Fibroblast of the aortic adventitia (primary cell): Measurements from ENCODE around the gene DMD. TPM values are rescaled to one million over a fixed set of nuclear protein-coding genes. Genes with fewer than 3 reads are reported as not detected.

Experiments
- DNase-seq: peaks from one replicate; pipeline ENCODE4 v3.0.0-alpha.2; 2010; ENCODE audit warnings: low read depth
- H3K4me3 ChIP-seq: 2 replicates; pipeline ENCODE4 v1.5.1; 2011; ENCODE audit warnings: low read depth, mild to moderate bottlenecking, control low read depth, low read length, moderate library complexity
- CTCF ChIP-seq: IDR thresholded peaks from 2 replicates; pipeline ENCODE4 v1.5.1; 2011; ENCODE audit warnings: mild to moderate bottlenecking, low read length, control low read depth, inconsistent platforms; ENCODE audit not compliant: insufficient read depth
- total RNA-seq: library from RNA; depleted of rRNA; stranded (reverse); fragments of >200 nt; gene quantifications from 2 replicates; pipeline ENCODE4 v1.2.3, GENCODE V29; 2012; ENCODE audit warnings: low replicate concordance

DMD gene
- total RNA-seq, 1 donor, result 10.3 TPM

DNA sequence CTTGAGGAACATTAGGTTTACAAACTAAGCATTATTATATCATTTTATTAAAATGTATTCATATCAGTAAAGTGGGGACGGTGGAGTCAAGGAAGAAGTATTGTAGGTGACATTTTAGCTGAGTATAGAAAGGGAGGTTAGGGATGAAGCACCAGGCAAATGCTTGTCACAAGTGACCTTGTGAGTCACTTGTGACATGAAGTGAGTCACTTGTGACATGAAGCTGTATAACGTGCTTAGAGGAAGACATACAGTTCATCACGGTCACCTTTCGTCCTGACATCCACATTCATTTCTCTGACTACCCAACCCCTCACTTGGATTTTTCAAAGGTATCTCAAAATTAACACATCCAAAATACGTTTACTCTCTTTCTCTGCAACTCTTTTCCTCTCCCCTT lies 1034.8 kb downstream of the DMD start:
- no peak for DNase-seq
- H3K4me3 ChIP-seq, result no peak overlapping the region
- TF ChIP-seq CTCF, result no peak

DNA sequence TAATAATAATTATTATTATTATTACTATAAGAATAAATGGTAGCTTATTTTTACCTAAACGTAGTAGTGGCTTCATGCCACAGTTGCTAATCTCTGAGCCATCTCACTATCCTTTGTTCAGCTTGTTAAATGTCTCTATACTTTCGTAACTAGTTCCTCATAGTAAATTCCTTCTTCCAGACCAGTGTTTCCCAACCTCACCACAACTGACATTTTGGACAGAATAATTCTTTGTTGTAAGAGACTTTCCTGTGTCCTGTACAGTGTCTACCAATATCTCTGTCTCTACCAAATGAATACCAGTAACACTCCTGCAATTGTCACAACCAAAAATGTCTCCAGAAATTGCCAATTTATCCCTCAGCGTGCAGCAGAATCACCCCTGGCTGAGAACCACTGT lies 1040.9 kb downstream of the DMD start:
- DNase-seq, result no peak
- no peak overlapping the region for H3K4me3 ChIP-seq
- TF ChIP-seq CTCF, result no peak

- no peak for TF ChIP-seq CTCF
- no peak for DNase-seq
- H3K4me3 ChIP-seq, result no peak overlapping the region
These were observed 1056.2 kb downstream of the DMD start for GRCh38 chrX:32155044-32155638.

DNA sequence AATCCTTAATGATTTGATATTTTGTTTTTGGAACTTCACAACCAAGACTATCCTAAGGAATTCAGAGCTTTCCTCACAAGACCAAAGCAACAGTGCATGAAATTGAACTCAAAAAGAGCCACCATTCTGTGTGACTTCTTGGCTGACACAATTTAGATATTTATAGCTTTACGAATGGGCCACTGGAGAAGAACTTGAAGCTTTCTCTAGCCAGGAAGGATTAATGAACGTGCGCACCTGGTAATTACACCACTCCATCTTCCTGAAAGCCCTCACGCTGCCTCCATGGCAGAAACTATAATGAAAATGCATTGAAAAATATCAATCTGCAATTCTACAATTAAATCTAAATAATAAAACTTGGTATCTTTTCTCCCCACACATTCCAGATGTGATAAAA lies 1057.8 kb downstream of the DMD start:
- no peak for TF ChIP-seq CTCF
- DNase-seq, result no peak
- no peak overlapping the region for H3K4me3 ChIP-seq

DNA sequence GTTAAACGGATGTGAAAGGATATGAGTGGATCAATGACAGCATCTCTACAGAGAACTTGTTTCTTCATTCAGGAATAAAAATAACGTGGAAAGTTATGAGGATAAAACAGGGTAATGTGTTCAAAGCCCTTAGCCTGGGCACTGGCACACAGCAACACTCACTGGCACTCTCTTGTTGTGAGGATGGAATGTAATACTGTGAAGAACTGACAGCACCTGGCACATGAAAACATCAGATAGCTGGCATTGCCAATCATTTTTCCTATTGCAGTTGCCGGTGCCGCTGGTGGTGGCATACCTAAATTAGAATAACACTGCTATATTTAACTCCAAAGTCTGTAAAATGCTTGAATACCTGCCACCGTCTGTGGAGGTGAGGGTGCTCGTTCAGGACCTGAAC lies 1061.2 kb downstream of the DMD start:
- no peak for DNase-seq
- TF ChIP-seq CTCF, result no peak
- H3K4me3 ChIP-seq, result no peak overlapping the region

DNA sequence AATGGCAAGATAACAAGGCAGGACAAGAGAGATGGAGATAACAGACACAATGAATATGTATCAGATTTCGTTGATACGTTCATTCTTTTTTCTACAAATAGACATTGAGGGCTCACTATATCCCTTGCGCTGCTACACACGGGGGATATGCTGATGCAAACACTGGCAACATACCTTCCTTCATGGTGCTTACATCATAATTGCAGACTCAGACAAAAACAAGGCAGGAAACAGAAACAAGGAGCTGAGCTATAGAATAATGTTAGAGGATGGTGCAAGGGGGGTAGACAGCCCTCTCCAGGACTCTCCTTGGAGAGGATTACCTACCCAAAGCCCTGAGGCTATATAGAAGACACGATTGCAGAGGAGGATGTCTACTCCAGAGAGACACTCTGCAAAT lies 1069.5 kb downstream of the DMD start:
- no peak overlapping the region for H3K4me3 ChIP-seq
- DNase-seq, result no peak
- TF ChIP-seq CTCF, result no peak

GRCh38 chrX:32139476-32139875 lies 1071.9 kb downstream of the DMD start:
- TF ChIP-seq CTCF, result no peak

More at GRCh38 chrX:32139476-32139875, 1071.9 kb downstream of the DMD start:
- H3K4me3 ChIP-seq, result no peak overlapping the region
- DNase-seq, result no peak
